GM21529 (cell line): ENCODE data around the gene CA7.
"Not testable (repeated sequence)": the region's sequence is repeated elsewhere in the genome, so short reads cannot be mapped to it uniquely, and the experiment has no call there.

Experiments used
- ATAC-seq: cut with Tn5 transposase; IDR thresholded peaks from one replicate; pipeline ENCODE4 v1.9.1; 2021; ENCODE audit not compliant: unreplicated experiment

CA7 gene

GRCh38 chr16:66895999-66896398 is 51.8 kb downstream of the CA7 start:
- ATAC-seq = no peak

- ATAC-seq = not testable (repeated sequence)
Observed at GRCh38 chr16:66896682-66897081, 52.5 kb downstream of the CA7 start.

- ATAC-seq = no peak
Observed at GRCh38 chr16:66898207-66898606, 54.0 kb downstream of the CA7 start.

GRCh38 chr16:66898933-66899309 is 54.7 kb downstream of the CA7 start:
- ATAC-seq = no peak

- ATAC-seq = no peak
Observed at GRCh38 chr16:66899310-66899944, 55.2 kb downstream of the CA7 start.

GRCh38 chr16:66899945-66900710 is 55.9 kb downstream of the CA7 start:
- ATAC-seq = no peak

GRCh38 chr16:66900721-66901441 is 56.7 kb downstream of the CA7 start:
- no peak for ATAC-seq

GRCh38 chr16:66901626-66902025 is 57.4 kb downstream of the CA7 start:
- no peak for ATAC-seq

GRCh38 chr16:66902648-66903543 is 58.7 kb downstream of the CA7 start:
- ATAC-seq = no peak
